ENCODE data around the gene CIAO2B.
"Not testable (repeated sequence)": the region's sequence is repeated elsewhere in the genome, so short reads cannot be mapped to it uniquely, and the experiment has no call there.

Gene CIAO2B

DNA sequence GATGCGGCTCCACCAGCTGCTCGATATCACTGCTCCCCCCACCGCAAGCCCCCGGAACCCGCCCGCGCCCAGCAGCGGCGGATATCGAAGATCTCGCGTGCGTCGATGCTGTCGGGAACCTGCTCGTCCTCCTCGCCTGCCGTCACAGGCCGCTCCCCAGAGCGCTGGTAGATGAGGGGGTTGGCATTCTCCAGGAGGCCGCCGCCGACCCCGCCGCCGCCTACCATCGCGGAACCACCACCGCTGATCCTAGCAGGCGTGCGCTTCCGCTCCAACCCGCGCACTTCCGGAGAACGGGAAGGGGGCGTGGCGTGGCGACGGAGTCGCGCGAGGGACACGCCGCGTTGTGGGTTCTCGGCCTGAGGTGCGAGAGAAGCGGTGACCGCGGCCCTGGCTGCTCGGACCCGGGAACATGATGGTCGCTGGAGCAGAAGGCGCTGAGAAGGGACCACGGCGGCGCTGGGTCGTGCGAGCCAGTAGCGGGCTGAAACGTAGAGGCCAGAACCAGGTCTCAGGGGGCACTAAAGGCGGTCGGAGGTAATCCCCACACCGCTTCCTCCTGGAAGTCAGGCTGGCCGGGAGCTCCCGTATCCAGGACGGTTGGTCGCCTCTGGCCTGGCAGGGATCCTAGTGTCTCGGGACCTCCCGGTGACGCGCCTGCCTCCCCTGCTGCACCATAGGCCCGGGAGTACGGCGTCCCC, at the start of gene CIAO2B:
CIAO2B (minus strand) TSS at position 265 of the 701 bp plus-strand sequence; CDS start at position 227, 38 bp downstream.
- peak; percentile 75 to 80 for DNase-seq (ENCODE audit: low read depth in 2 of 2, low spot score in 1 of 2)

DNA sequence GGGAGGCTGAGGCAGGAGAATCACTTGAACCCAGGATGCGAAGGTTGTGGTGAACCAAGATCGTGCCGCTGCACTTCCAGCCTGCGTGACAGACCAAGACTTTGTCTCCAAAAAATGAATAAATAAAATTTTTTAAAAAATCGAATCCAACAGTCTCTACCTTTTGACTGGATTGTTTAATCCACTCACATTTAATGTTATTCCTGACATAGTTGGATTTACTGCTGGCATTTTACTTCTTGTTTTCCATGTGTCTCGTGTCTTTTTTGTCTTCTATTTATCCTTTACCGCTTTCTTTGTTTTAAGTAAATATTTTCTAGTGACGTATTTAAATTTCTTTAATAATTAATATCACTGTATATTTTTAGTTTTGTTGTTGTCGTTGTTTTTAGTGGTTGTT, 48.8 kb upstream of the CIAO2B start:
- DNase-seq (ENCODE audit: low read depth in 2 of 2, low spot score in 1 of 2): no peak

- DNase-seq (ENCODE audit: low read depth in 2 of 2, low spot score in 1 of 2): no peak
Observed at GRCh38 chr16:66979011-66979717, 45.0 kb upstream of the CIAO2B start.

DNA sequence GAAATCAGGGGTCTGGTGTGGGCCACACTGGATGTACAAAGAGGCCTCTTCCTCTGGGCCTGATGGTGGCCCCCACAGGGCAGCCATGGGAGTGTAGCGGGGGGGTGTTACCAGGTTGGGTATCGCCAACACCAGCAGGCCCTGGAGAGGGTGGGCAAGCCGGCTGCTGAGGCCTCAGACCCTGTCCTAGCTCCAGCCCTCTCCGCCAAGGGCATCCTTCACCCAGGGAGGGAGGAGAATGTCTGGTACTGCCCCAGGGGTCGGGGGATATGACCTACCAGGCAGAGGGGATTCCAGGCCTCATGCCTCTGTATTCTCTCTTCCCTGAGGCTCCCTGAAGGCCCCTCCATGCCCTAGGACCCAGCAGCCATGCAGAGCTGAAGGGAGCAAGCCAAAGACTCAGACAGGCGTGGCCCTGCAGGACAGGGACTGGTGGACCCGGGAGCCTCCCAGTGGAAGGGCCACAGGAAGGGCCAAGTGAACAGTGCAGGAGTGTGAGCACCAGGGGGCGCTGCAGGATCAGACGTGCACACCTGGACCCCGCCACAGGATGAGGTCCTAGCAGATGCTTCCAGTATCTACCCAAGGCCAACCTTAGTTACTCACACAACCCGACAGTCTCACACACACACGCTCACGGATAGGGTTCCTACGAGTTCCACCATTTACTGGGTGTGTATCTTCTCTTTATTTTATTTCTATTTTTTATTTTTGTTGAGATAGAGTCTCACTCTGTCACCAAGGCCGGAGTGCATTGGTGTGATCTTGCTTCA, 43.3 kb upstream of the CIAO2B start:
- DNase-seq (ENCODE audit: low read depth in 2 of 2, low spot score in 1 of 2): peak; percentile 73 to 90

- no peak for DNase-seq (ENCODE audit: low read depth in 2 of 2, low spot score in 1 of 2)
Observed at GRCh38 chr16:66976746-66977145, 42.5 kb upstream of the CIAO2B start.

DNA sequence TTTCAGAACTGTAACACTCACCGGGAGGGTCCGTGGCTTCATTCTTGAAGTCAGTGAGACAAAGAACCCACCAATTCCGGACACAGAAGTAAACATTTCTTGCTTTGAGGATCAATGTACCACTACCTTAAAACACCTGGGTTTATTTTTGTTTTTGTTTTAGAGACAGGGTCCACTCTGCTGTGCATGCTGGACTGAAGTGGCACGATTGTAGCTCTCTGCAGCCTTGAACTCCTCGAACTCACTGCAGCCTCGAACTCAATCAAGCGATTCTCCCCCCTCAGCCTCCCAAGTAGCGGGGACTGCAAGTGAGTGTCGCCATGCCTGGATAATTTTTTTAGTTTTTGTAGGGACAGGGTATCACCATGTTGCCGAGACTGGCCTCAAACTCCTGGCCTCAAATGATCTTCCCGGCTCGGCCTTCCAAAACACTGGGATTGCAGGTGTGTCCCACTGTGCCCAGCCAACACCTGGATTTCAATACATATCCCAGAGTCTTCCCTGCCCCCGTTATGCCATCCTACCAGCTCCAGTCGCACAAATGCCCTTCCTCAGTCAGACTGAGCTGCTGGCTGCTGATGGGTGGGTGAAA, 41.2 kb upstream of the CIAO2B start:
- no peak for DNase-seq (ENCODE audit: low read depth in 2 of 2, low spot score in 1 of 2)

DNA sequence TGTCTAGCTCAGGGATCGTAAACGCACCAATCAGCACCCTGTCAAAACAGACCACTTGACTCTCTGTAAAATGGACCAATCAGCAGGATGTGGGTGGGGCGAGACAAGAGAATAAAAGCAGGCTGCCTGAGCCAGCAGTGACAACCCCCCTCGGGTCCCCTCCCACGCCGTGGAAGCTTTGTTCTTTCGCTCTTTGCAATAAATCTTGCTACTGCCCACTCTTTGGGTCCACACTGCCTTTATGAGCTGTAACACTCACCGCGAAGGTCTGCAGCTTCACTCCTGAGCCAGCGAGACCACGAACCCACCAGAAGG, 40.7 kb upstream of the CIAO2B start:
- peak in 1 of 2 donors; percentile 21 for DNase-seq (ENCODE audit: low read depth in 2 of 2, low spot score in 1 of 2)

DNA sequence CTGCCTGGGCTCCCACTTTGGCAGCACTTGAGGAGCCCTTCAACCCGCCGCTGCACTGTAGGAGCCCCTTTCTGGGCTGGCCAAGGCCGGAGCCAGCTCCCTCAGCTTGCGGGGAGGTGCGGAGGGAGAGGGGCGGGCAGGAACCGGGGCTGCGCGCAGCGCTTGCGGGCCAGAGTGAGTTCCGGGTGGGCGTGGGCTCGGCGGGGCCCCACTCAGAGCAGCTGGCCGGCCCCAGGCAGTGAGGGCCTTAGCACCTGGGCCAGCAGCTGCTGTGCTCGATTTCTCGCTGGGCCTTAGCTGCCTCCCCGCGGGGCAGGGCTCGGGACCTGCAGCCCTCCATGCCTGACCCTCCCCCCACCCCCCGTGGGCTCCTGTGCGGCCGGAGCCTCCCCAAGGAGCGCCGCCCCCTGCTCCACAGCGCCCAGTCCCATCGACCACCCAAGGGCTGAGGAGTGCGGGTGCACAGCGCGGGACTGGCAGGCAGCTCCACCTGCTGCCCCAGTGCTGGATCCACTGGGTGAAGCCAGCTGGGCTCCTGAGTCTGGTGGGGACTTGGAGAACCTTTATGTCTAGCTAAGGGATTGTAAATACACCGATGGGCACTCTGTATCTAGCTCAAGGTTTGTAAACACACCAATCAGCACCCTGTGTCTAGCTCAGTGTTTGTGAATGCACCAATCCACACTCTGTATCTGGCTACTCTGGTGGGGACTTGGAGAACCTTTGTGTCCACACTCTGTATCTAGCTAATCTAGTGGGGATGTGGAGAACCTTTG, 40.1 kb upstream of the CIAO2B start:
- DNase-seq (ENCODE audit: low read depth in 2 of 2, low spot score in 1 of 2): not testable (repeated sequence)

DNA sequence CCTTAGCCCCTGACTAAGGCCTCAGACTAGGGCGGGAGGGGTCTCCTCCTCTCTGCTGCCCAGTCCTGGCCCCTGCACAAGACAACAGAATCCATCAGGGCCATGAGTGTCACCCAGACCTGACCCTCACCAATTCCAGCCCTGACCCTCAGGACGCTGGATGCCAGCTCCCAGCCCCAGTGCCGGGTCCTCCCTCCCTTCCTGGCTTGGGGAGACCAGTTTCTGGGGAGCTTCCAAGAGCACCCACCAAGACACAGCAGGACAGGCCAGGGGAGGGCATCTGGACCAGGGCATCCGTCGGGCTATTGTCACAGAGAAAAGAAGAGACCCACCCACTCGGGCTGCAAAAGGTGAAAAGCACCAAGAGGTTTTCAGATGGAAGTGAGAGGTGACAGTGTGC, 39.5 kb upstream of the CIAO2B start:
- DNase-seq (ENCODE audit: low read depth in 2 of 2, low spot score in 1 of 2): no peak

DNA sequence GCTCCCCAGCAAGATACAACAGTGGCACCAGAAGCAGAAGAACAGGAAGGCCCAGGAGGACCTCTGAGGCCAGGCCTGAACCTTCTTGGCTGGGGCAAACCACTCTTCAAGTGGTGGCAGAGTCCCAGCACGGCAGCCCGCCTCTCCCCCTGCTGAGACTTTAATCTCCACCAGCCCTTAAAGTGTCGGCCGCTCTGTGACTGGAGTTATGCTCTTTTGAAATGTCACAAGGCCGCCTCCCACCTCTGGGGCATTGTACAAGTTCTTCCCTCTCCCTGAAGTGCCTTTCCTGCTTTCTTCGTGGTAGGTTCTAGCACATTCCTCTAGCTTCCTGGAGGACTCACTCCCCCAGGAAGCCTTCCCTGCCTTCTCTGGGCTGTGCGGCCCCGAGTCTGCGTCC, 38.8 kb upstream of the CIAO2B start:
- no peak for DNase-seq (ENCODE audit: low read depth in 2 of 2, low spot score in 1 of 2)

DNA sequence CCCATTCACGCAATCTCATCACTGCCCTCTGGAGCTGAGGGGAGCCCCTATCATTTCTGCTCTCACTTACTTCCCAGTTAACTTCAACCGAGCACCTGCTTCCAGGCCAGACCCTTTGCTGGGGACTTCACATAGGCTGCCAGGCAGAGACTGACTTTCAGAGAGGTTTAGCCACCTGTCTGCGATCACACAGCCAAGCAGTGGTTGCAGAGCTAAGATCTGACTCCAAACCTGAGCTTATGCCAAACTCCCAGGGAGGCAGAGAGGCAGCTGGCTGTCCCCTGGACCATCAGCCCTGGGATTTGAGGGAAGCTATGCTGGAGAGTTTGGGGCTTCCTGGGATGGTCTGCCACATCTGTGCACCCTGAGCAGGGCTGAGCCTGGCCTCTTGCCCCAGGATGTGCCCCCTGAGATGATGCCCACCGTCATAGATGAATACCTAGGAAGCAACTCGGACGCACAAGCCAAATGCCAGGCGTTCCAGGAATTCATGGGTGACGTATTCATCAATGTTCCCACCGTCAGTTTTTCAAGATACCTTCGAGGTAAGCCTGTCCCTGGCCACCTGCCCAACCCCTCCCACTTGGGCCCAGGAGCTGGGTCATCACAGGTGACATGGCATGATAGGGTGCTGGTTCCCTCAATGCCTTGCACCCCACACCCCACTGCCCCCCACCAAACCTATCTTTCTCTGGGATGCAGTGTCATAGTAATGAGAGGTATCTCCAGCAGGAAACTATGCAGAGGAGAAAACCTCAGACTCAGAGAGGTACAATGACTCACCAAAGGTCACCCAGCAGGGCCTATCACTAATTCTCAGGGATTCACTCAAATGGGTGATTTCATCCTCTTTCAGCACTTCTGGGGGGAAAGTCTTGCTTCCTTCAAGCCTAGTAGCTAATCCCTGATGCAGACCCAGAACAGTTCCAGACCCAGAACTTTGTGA, 36.8 kb upstream of the CIAO2B start:
- no peak for DNase-seq (ENCODE audit: low read depth in 2 of 2, low spot score in 1 of 2)

- DNase-seq (ENCODE audit: low read depth in 2 of 2, low spot score in 1 of 2): no peak
Observed at GRCh38 chr16:66968847-66969246, 34.6 kb upstream of the CIAO2B start.

DNA sequence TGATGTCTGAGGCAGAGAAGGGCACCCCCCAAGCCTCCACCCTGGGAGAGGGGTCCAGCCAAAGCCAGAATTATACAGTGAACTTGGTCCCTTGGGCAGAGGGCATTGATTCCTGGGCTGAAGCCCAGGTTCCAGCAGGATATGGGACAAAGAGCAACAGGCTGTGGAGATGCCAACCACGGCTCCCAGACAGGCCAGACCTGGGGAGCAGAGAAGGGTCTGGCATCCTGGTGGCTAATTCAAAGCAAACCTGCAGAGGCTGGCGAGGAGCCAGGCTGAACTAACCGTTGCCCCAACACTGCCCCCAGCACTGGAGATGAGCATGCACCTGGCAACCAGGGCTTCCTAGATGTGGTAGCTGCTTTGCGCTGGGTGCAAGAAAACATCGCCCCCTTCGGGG, 29.8 kb upstream of the CIAO2B start:
- no peak for DNase-seq (ENCODE audit: low read depth in 2 of 2, low spot score in 1 of 2)

GRCh38 chr16:66961914-66962313, 27.7 kb upstream of the CIAO2B start:
- no peak for DNase-seq (ENCODE audit: low read depth in 2 of 2, low spot score in 1 of 2)

DNA sequence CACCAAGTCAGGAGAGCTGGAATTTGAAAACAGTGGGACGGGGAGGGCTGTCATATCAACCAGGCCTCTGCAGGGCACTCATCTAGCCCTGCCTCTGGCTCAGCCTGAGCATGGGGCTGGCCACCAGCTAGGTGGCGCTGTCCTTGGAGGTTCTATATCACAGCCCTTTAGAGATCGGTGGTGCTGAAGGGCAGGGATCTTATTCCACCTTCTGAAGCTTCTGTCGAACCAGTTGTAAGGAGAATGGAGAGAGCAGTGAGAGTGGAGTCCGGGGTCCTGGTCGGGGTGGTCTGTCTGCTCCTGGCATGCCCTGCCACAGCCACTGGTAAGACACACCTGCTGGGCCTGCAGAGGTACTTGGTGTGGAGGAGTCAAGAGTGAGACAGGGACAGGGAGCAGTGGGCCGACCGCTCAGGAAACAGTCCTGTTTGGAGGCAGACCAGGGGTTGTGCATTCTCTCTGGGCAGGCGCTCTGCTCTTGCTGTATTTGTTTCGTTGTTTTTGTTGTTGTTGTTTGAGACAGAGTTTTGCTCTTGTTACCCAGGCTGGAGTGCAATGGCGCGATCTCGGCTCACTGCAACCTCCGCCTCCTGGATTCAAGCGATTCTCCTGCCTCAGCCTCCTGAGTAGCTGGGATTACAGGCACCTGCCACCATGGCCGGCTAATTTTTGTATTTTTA, 27.0 kb upstream of the CIAO2B start, which contains the start of gene CES3:
CES3 (plus strand) TSS at position 202 of the 680 bp plus-strand sequence; CDS start at position 244, 42 bp downstream.
- no peak for DNase-seq (ENCODE audit: low read depth in 2 of 2, low spot score in 1 of 2)

- DNase-seq (ENCODE audit: low read depth in 2 of 2, low spot score in 1 of 2): no peak
Observed at GRCh38 chr16:66960270-66960669, 26.1 kb upstream of the CIAO2B start.

GRCh38 chr16:66959704-66960161, 25.5 kb upstream of the CIAO2B start:
- DNase-seq (ENCODE audit: low read depth in 2 of 2, low spot score in 1 of 2): no peak

- no peak for DNase-seq (ENCODE audit: low read depth in 2 of 2, low spot score in 1 of 2)
Observed at GRCh38 chr16:66958857-66959703, 24.9 kb upstream of the CIAO2B start.

Measured in stimulated activated CD8-positive, alpha-beta memory T cell treated with anti-CD3 and anti-CD28 coated beads, Interleukin-4, amount 100 ng/mL, for 4 hours (primary cell).